ENCODE results near the gene GPR78.

DNA sequence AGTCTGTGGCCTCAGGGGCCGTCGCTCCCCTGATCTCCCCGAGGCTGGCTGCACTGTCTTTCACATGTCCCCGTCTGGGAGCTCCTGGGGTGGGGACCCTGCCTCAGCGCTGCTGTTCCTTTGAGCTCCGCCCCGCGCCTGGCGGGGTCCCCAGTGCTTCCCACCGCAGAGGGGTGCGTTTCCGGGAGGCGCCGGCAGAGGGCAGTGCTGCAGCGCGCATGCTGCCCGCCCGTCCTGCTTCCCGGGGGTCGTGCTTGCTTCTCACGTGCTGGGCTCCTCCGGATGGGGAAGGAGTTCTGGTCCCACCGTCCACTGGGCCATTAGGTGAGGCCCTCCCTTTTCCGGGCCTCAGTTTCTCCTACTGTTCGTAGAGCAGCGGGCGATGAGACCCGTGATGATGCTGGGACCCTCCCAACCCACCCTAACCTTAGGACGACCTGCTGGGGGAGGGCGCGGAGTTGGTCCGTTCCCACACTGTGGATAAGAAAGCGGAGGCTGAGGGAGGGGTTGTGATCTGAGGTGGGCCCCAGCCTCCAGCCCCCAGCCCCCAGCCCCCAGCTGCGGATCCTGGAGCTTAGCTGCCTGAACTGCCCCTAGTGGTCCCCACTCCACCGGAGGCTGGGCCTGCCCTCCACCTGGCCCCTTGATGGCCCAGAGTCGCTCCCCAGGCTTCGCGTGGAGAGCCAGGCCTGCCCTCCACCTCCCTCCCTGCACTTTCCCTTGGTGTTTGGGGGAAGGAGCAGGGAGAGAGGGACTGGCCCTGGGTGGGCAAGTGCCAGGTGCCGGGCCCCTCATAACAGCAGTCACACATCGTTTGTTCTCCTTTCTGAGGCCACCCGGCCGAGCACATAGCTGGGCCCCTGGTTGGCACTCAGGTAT is 27.6 kb downstream of the GPR78 start:
- no peak for TF ChIP-seq SIN3A (IDR thresholded peaks at IDR 0.05; ENCODE audit: borderline replicate concordance, low read depth, low read length)
- no peak for TF ChIP-seq POLR2AphosphoS5 (IDR thresholded peaks at IDR 0.05; ENCODE audit: low read depth, low read length)
- no peak for TF ChIP-seq IRF3 (IDR thresholded peaks at IDR 0.05; ENCODE audit: low read depth, low read length)
- TF ChIP-seq, protein P1, sequence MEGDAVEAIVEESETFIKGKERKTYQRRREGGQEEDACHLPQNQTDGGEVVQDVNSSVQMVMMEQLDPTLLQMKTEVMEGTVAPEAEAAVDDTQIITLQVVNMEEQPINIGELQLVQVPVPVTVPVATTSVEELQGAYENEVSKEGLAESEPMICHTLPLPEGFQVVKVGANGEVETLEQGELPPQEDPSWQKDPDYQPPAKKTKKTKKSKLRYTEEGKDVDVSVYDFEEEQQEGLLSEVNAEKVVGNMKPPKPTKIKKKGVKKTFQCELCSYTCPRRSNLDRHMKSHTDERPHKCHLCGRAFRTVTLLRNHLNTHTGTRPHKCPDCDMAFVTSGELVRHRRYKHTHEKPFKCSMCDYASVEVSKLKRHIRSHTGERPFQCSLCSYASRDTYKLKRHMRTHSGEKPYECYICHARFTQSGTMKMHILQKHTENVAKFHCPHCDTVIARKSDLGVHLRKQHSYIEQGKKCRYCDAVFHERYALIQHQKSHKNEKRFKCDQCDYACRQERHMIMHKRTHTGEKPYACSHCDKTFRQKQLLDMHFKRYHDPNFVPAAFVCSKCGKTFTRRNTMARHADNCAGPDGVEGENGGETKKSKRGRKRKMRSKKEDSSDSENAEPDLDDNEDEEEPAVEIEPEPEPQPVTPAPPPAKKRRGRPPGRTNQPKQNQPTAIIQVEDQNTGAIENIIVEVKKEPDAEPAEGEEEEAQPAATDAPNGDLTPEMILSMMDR (IDR thresholded peaks at IDR 0.05): peak; percentile 87
- TF ChIP-seq RAD21 (IDR thresholded peaks at IDR 0.05; ENCODE audit: low read length): peak; percentile 84
- TF ChIP-seq REST (IDR thresholded peaks at IDR 0.05; ENCODE audit: low read depth, low read length): no peak
- no peak for TF ChIP-seq RFX5 (IDR thresholded peaks at IDR 0.05; ENCODE audit: low read length)
- TF ChIP-seq USF2 (IDR thresholded peaks at IDR 0.05; ENCODE audit: borderline replicate concordance, low read depth, low read length): no peak

All from SK-N-SH (cell line).